OCI-LY1 (cell line): ENCODE results near the gene MAGI2.

Experiments
- H2AFZ ChIP-seq: fragments of 200-600 bp; sonication (generic), shearing (Covaris generic); 2 replicates; pipeline ENCODE4 v1.6.0; 2014; ENCODE audit warnings: antibody characterized with exemption, mild to moderate bottlenecking, low read length
- H3F3A ChIP-seq: fragments of 200-600 bp; sonication (generic), shearing (Covaris generic); 2 replicates; pipeline ENCODE4 v1.6.0; 2014; ENCODE audit warnings: mild to moderate bottlenecking, antibody characterized with exemption, low read length, moderate library complexity; ENCODE audit not compliant: insufficient read depth
- H3K27ac ChIP-seq: fragments of 200-600 bp; sonication (generic); 2 replicates; pipeline ENCODE4 v1.5.1; 2014; ENCODE audit warnings: low read length, mixed run types, mild to moderate bottlenecking, low read depth; ENCODE audit not compliant: poor library complexity, severe bottlenecking
- H3K27me3 ChIP-seq: fragments of 200-600 bp; sonication (generic); 2 replicates; pipeline ENCODE4 v1.6.0; 2014; ENCODE audit warnings: antibody characterized with exemption, mild to moderate bottlenecking, low read length, moderate library complexity; ENCODE audit not compliant: insufficient read depth
- H3K36me3 ChIP-seq: fragments of 200-600 bp; sonication (generic); 2 replicates; pipeline ENCODE4 v1.6.1; 2014; ENCODE audit warnings: mild to moderate bottlenecking, antibody characterized with exemption, low read length, moderate library complexity, mixed read lengths; ENCODE audit not compliant: insufficient read depth
- H3K4me1 ChIP-seq: fragments of 200-600 bp; sonication (generic); 2 replicates; pipeline ENCODE4 v1.5.1; 2014; ENCODE audit warnings: mild to moderate bottlenecking, low read length, moderate library complexity; ENCODE audit not compliant: insufficient read depth, severe bottlenecking
- H3K4me2 ChIP-seq: fragments of 200-600 bp; sonication (generic), shearing (Covaris generic); 2 replicates; pipeline ENCODE4 v1.6.1; 2014; ENCODE audit warnings: low read length
- H3K4me3 ChIP-seq: fragments of 200-600 bp; sonication (generic); 2 replicates; pipeline ENCODE4 v1.5.1; 2014; ENCODE audit warnings: low read length, low read depth, mild to moderate bottlenecking, mixed read lengths; ENCODE audit not compliant: poor library complexity, severe bottlenecking
- H3K79me2 ChIP-seq: fragments of 200-600 bp; shearing (Covaris generic); 2 replicates; pipeline ENCODE4 v1.6.1; 2016; ENCODE audit warnings: mixed run types, low read length, mixed read lengths; ENCODE audit not compliant: insufficient read depth
- H3K9ac ChIP-seq: fragments of 200-600 bp; sonication (generic), shearing (Covaris generic); 2 replicates; pipeline ENCODE4 v1.6.1; 2014; ENCODE audit warnings: mild to moderate bottlenecking, low read length, mixed read lengths
- H3K9me2 ChIP-seq: fragments of 200-600 bp; sonication (generic), shearing (Covaris generic); 2 replicates; pipeline ENCODE4 v1.6.1; 2014; ENCODE audit warnings: low read depth, mild to moderate bottlenecking, low read length, mixed read lengths
- H3K9me3 ChIP-seq: fragments of 200-600 bp; shearing (Covaris generic); 2 replicates; pipeline ENCODE4 v1.6.1; 2014; ENCODE audit warnings: low read length, mixed read lengths
- H4K20me1 ChIP-seq: fragments of 200-600 bp; sonication (generic), shearing (Covaris generic); 2 replicates; pipeline ENCODE4 v1.6.0; 2016; ENCODE audit warnings: mild to moderate bottlenecking, low read length; ENCODE audit not compliant: insufficient read depth
- CTCF ChIP-seq: fragments of 200-600 bp; sonication (generic), shearing (Covaris generic); IDR thresholded peaks from 2 replicates; pipeline ENCODE4 v1.5.1; 2017; ENCODE audit warnings: mild to moderate bottlenecking, antibody characterized with exemption, low read length, moderate library complexity, mixed read lengths
- EZH2 ChIP-seq: fragments of 200-600 bp; sonication (generic), shearing (Covaris generic); IDR thresholded peaks from 2 replicates; pipeline ENCODE4 v1.8.0; 2017; ENCODE audit warnings: borderline replicate concordance, mixed run types, mild to moderate bottlenecking, antibody characterized with exemption, low read length, moderate library complexity, mixed read lengths

Gene MAGI2

GRCh38 chr7:77971726-77972125 lies 1481.7 kb downstream of the MAGI2 start:
- Histone ChIP-seq H3K4me2 (no peak overlapping the region), H4K20me1 (no peaks in the 10 kb centered on the region), H3K9me2 (no peaks in the 10 kb centered on the region), H3K36me3 (no peaks in the 10 kb centered on the region), H3K27ac (no peak overlapping the region), H3K4me3 (no peak overlapping the region), H3F3A (no peaks in the 10 kb centered on the region), H3K79me2 (no peaks in the 10 kb centered on the region), H3K9ac (no peak overlapping the region), H3K4me1 (no peaks in the 10 kb centered on the region), H3K9me3 (no peaks in the 10 kb centered on the region), H3K27me3 (no peaks in the 10 kb centered on the region), H2AFZ (no peak overlapping the region)
- no peak for TF ChIP-seq EZH2
- TF ChIP-seq CTCF, result no peak

- H3K4me3 ChIP-seq, result no peak overlapping the region
- no peak overlapping the region for H3K9ac ChIP-seq
- no peaks in the 10 kb centered on the region for H3K79me2 ChIP-seq
- no peaks in the 10 kb centered on the region for H3K9me2 ChIP-seq
- H3K9me3 ChIP-seq, result no peaks in the 10 kb centered on the region
- H3K4me2 ChIP-seq, result no peak overlapping the region
- no peaks in the 10 kb centered on the region for H4K20me1 ChIP-seq
- no peaks in the 10 kb centered on the region for H3K4me1 ChIP-seq
- H2AFZ ChIP-seq, result no peak overlapping the region
- no peaks in the 10 kb centered on the region for H3K27me3 ChIP-seq
- H3K36me3 ChIP-seq, result no peaks in the 10 kb centered on the region
- H3F3A ChIP-seq, result no peaks in the 10 kb centered on the region
- no peak overlapping the region for H3K27ac ChIP-seq
- no peak for TF ChIP-seq EZH2
- no peak for TF ChIP-seq CTCF
These were observed 1486.0 kb downstream of the MAGI2 start for GRCh38 chr7:77967429-77967828.
